GM12891 (cell line): ENCODE results near the gene TTLL6.

Experiments
- PAX5 ChIP-seq: IDR thresholded peaks from 2 replicates; pipeline ENCODE4 v1.6.1; 2011; ENCODE audit warnings: low read length, moderate library complexity, mild to moderate bottlenecking; ENCODE audit not compliant: insufficient read depth, severe bottlenecking
- POLR2A ChIP-seq: IDR thresholded peaks from 2 replicates; pipeline ENCODE4 v1.6.1; 2011; ENCODE audit warnings: low read depth, low read length, control low read depth
- POLR2AphosphoS5 ChIP-seq: IDR thresholded peaks from 2 replicates; pipeline ENCODE4 v1.6.1; 2011; ENCODE audit warnings: low read depth, low read length, control low read depth
- TAF1 ChIP-seq: IDR thresholded peaks from 2 replicates; pipeline ENCODE4 v1.6.1; 2011; ENCODE audit warnings: low read depth, low read length, control low read depth

DNA sequence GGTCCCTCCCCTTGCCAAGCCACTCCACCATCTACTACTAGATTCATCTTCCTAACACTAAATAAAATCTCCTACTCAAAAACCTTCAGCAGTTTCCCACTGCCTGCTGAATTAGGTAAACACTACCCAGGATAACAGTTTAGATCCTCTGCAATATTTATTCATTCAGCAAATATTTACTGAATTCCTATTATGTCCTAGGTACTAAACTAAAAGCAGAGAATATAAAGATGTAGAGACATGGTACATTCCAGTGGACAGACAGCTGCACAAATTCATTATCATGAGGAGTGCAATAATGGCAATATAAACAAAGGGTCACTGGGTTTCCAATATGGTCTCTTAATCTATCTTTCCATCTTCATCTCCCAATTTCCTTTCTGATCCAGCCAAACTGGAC, 57.7 kb downstream of the TTLL6 start:
- TF ChIP-seq POLR2A, result no peak
- no peak for TF ChIP-seq TAF1
- TF ChIP-seq POLR2AphosphoS5, result no peak
- no peak for TF ChIP-seq PAX5
